ENCODE data around the gene UVRAG. TPM values are rescaled to one million over a fixed set of nuclear protein-coding genes. Genes with fewer than 3 reads are reported as not detected.

UVRAG gene
- total RNA-seq, 1 donor from 2014 or later: 45.2 TPM

GRCh38 chr11:76004400-76004799 is 189.4 kb downstream of the UVRAG start:
- no peak overlapping the region for H3K4me3 ChIP-seq
- peaks cover 0 to 38% of the 10 kb centered on the region in 2 donors for H3K36me3 ChIP-seq
- H3K4me1 ChIP-seq: no peaks in the 10 kb centered on the region
- no peaks in the 10 kb centered on the region for H3K27me3 ChIP-seq
- no peak for TF ChIP-seq CTCF (IDR thresholded peaks at IDR 0.05)
- no peaks in the 10 kb centered on the region for H3K9me3 ChIP-seq
- no peak for DNase-seq (ENCODE audit: low spot score in 2 of 2)
- intact Hi-C loops (cut with DNase I): no loop called here
- H3K27ac ChIP-seq: no peak overlapping the region

- no peak overlapping the region for H3K4me3 ChIP-seq
- no peak for DNase-seq (ENCODE audit: low spot score in 2 of 2)
- H3K4me1 ChIP-seq: no peaks in the 10 kb centered on the region
- TF ChIP-seq CTCF (IDR thresholded peaks at IDR 0.05): no peak
- no peaks in the 10 kb centered on the region for H3K9me3 ChIP-seq
- no peak overlapping the region for H3K27ac ChIP-seq
- intact Hi-C loops (cut with DNase I): no loop called here
- H3K27me3 ChIP-seq: no peaks in the 10 kb centered on the region
- H3K36me3 ChIP-seq: peaks cover 0 to 38% of the 10 kb centered on the region in 2 donors
Observed at GRCh38 chr11:76005756-76006155, 190.7 kb downstream of the UVRAG start.

- DNase-seq (ENCODE audit: low spot score in 2 of 2): no peak
- Histone ChIP-seq H3K4me1 (no peaks in the 10 kb centered on the region), H3K27ac (no peak overlapping the region), H3K27me3 (no peaks in the 10 kb centered on the region), H3K4me3 (no peak overlapping the region), H3K9me3 (no peaks in the 10 kb centered on the region), H3K36me3 (peaks cover 0 to 38% of the 10 kb centered on the region in 2 donors)
- intact Hi-C loops (cut with DNase I): no loop called here
- TF ChIP-seq CTCF (IDR thresholded peaks at IDR 0.05): no peak
Observed at GRCh38 chr11:76007166-76007565, 192.2 kb downstream of the UVRAG start.

- Histone ChIP-seq H3K36me3 (peaks cover 0 to 38% of the 10 kb centered on the region in 2 donors), H3K27me3 (no peaks in the 10 kb centered on the region), H3K4me1 (no peaks in the 10 kb centered on the region), H3K9me3 (no peaks in the 10 kb centered on the region), H3K27ac (no peak overlapping the region), H3K4me3 (no peak overlapping the region)
- intact Hi-C loops (cut with DNase I): no loop called here
- no peak for DNase-seq (ENCODE audit: low spot score in 2 of 2)
- no peak for TF ChIP-seq CTCF (IDR thresholded peaks at IDR 0.05)
Observed at GRCh38 chr11:76008474-76008873, 193.5 kb downstream of the UVRAG start.

GRCh38 chr11:76010051-76010450 is 195.0 kb downstream of the UVRAG start:
- intact Hi-C loops (cut with DNase I): no loop called here
- no peaks in the 10 kb centered on the region for H3K9me3 ChIP-seq
- H3K4me1 ChIP-seq: no peaks in the 10 kb centered on the region
- no peak overlapping the region for H3K4me3 ChIP-seq
- DNase-seq (ENCODE audit: low spot score in 2 of 2): no peak
- H3K27me3 ChIP-seq: no peaks in the 10 kb centered on the region
- H3K36me3 ChIP-seq: peaks cover 0 to 26% of the 10 kb centered on the region in 2 donors
- TF ChIP-seq CTCF (IDR thresholded peaks at IDR 0.05): no peak
- no peak overlapping the region for H3K27ac ChIP-seq

GRCh38 chr11:76013526-76013925 is 198.5 kb downstream of the UVRAG start:
- H3K4me3 ChIP-seq: no peak overlapping the region
- DNase-seq (ENCODE audit: low spot score in 2 of 2): no peak
- no peaks in the 10 kb centered on the region for H3K4me1 ChIP-seq
- no peak overlapping the region for H3K27ac ChIP-seq
- H3K9me3 ChIP-seq: peaks cover 0 to 9% of the 10 kb centered on the region in 2 donors
- intact Hi-C loops (cut with DNase I): no loop called here
- peaks cover 13 to 20% of the 10 kb centered on the region in 2 donors for H3K36me3 ChIP-seq
- TF ChIP-seq CTCF (IDR thresholded peaks at IDR 0.05): no peak
- H3K27me3 ChIP-seq: no peaks in the 10 kb centered on the region

Measured in ascending aorta (tissue), 2 donors.